OCI-LY3 (cell line): ENCODE data around the gene ITIH5.

Source experiments
- H2AFZ ChIP-seq: fragments of 200-600, 300-600 bp; shearing (Covaris generic); 2 replicates; pipeline ENCODE4 v1.6.0; 2014; ENCODE audit warnings: antibody characterized with exemption, low read depth, low read length
- H3K27ac ChIP-seq: fragments of 200-600, 300-600 bp; sonication (generic); 2 replicates; pipeline ENCODE4 v1.5.1; 2014; ENCODE audit warnings: mild to moderate bottlenecking, low read length, moderate library complexity, mixed read lengths
- H3K27me3 ChIP-seq: fragments of 200-600, 300-600 bp; sonication (generic); 2 replicates; pipeline ENCODE4 v1.6.1; 2014; ENCODE audit warnings: low read depth, low read length, mixed read lengths
- H3K36me3 ChIP-seq: fragments of 200-600, 300-600 bp; sonication (generic); replicated peaks from 2 replicates; pipeline ENCODE3; 2014; ENCODE audit warnings: low read depth, low read length, mixed read lengths
- H3K4me1 ChIP-seq: fragments of 300-600, 200-600 bp; sonication (generic); 2 replicates; pipeline ENCODE4 v1.6.1; 2014; ENCODE audit warnings: low read length, mixed read lengths
- H3K4me2 ChIP-seq: fragments of 200-600, 300-600 bp; sonication (generic); 2 replicates; pipeline ENCODE4 v1.6.1; 2014; ENCODE audit warnings: low read length, mixed read lengths
- H3K4me3 ChIP-seq: fragments of 300-600, 200-600 bp; sonication (generic); 2 replicates; pipeline ENCODE4 v1.5.1; 2014; ENCODE audit warnings: antibody characterized with exemption, mild to moderate bottlenecking, low read length, moderate library complexity
- H3K79me2 ChIP-seq: fragments of 300-600, 200-600 bp; shearing (Covaris generic); 2 replicates; pipeline ENCODE4 v1.6.1; 2014; ENCODE audit warnings: mild to moderate bottlenecking, low read length, mixed read lengths
- H3K9ac ChIP-seq: fragments of 300-600, 200-600 bp; shearing (Covaris generic); 2 replicates; pipeline ENCODE4 v1.6.0; 2014; ENCODE audit warnings: mild to moderate bottlenecking, low read length, moderate library complexity
- H3K9me3 ChIP-seq: fragments of 200-600, 300-600 bp; shearing (Covaris generic); 2 replicates; pipeline ENCODE4 v1.6.1; 2014; ENCODE audit warnings: low read length, mixed read lengths; ENCODE audit not compliant: insufficient read depth
- H4K20me1 ChIP-seq: fragments of 200-600, 300-600 bp; sonication (generic); 2 replicates; pipeline ENCODE4 v1.6.1; 2016; ENCODE audit warnings: low read length, mixed read lengths; ENCODE audit not compliant: insufficient read depth
- CTCF ChIP-seq: fragments of 200-600, 300-600 bp; sonication (generic); IDR thresholded peaks from 2 replicates; pipeline ENCODE4 v1.5.1; 2014; ENCODE audit warnings: antibody characterized with exemption, low read length, low read depth
- EZH2phosphoT487 ChIP-seq: fragments of 200-600 bp; shearing (Covaris generic); IDR thresholded peaks from 2 replicates; pipeline ENCODE4 v1.6.1; 2018; ENCODE audit warnings: antibody characterized with exemption, mixed run types, low read depth

ITIH5 gene

GRCh38 chr10:7601023-7601656 is 65.6 kb downstream of the ITIH5 start:
- no peak overlapping the region for H3K4me2 ChIP-seq
- no peak overlapping the region for H3K4me3 ChIP-seq
- H4K20me1 ChIP-seq = no peaks in the 10 kb centered on the region
- H3K27me3 ChIP-seq = no peaks in the 10 kb centered on the region
- no peaks in the 10 kb centered on the region for H3K36me3 ChIP-seq
- H2AFZ ChIP-seq = no peak overlapping the region
- H3K79me2 ChIP-seq = no peaks in the 10 kb centered on the region
- H3K27ac ChIP-seq = no peak overlapping the region
- no peak overlapping the region for H3K9ac ChIP-seq
- peaks cover 8% of the 10 kb centered on the region; the same call in 1 of the 2 replicates for H3K4me1 ChIP-seq
- H3K9me3 ChIP-seq = no peaks in the 10 kb centered on the region
- TF ChIP-seq EZH2phosphoT487 = no peak
- no peak for TF ChIP-seq CTCF

- Histone ChIP-seq H3K27ac (no peak overlapping the region), H3K4me2 (no peak overlapping the region)
Measured at GRCh38 chr10:7598771-7599170, 68.0 kb downstream of the ITIH5 start.

GRCh38 chr10:7596356-7596755 is 70.4 kb downstream of the ITIH5 start:
- no peak overlapping the region for H3K4me3 ChIP-seq
- H3K79me2 ChIP-seq = no peaks in the 10 kb centered on the region
- H3K4me1 ChIP-seq = no peaks in the 10 kb centered on the region
- H4K20me1 ChIP-seq = no peaks in the 10 kb centered on the region
- no peaks in the 10 kb centered on the region for H3K27me3 ChIP-seq
- no peaks in the 10 kb centered on the region for H3K9me3 ChIP-seq
- H3K9ac ChIP-seq = no peak overlapping the region
- no peaks in the 10 kb centered on the region for H3K36me3 ChIP-seq
- H2AFZ ChIP-seq = no peak overlapping the region
- H3K27ac ChIP-seq = no peak overlapping the region
- H3K4me2 ChIP-seq = no peak overlapping the region
- TF ChIP-seq EZH2phosphoT487 (no peak), CTCF (no peak)

More at GRCh38 chr10:7598771-7599170, 68.0 kb downstream of the ITIH5 start:
- Histone ChIP-seq H3K27me3 (no peaks in the 10 kb centered on the region), H4K20me1 (no peaks in the 10 kb centered on the region), H3K79me2 (no peaks in the 10 kb centered on the region), H3K9ac (no peak overlapping the region), H3K9me3 (no peaks in the 10 kb centered on the region), H2AFZ (no peak overlapping the region), H3K4me3 (no peak overlapping the region), H3K4me1 (peaks cover 8% of the 10 kb centered on the region; the same call in 1 of the 2 replicates), H3K36me3 (no peaks in the 10 kb centered on the region)
- no peak for TF ChIP-seq CTCF
- TF ChIP-seq EZH2phosphoT487 = no peak

GRCh38 chr10:7593905-7594304 is 72.9 kb downstream of the ITIH5 start:
- Histone ChIP-seq H3K79me2 (no peaks in the 10 kb centered on the region), H3K9me3 (no peaks in the 10 kb centered on the region), H3K27ac (no peak overlapping the region), H3K27me3 (no peaks in the 10 kb centered on the region), H2AFZ (no peak overlapping the region), H3K4me1 (no peaks in the 10 kb centered on the region), H3K36me3 (no peaks in the 10 kb centered on the region), H3K4me3 (no peak overlapping the region), H3K9ac (no peak overlapping the region), H3K4me2 (no peak overlapping the region), H4K20me1 (no peaks in the 10 kb centered on the region)
- TF ChIP-seq CTCF (no peak), EZH2phosphoT487 (no peak)
